GM19397 (cell line): ENCODE data around the gene USF2.

Experiments
- ATAC-seq: cut with Tn5 transposase; IDR thresholded peaks from one replicate; pipeline ENCODE4 v1.9.1; 2021; ENCODE audit warnings: mild to moderate bottlenecking, moderate library complexity; ENCODE audit not compliant: unreplicated experiment

Gene USF2

DNA sequence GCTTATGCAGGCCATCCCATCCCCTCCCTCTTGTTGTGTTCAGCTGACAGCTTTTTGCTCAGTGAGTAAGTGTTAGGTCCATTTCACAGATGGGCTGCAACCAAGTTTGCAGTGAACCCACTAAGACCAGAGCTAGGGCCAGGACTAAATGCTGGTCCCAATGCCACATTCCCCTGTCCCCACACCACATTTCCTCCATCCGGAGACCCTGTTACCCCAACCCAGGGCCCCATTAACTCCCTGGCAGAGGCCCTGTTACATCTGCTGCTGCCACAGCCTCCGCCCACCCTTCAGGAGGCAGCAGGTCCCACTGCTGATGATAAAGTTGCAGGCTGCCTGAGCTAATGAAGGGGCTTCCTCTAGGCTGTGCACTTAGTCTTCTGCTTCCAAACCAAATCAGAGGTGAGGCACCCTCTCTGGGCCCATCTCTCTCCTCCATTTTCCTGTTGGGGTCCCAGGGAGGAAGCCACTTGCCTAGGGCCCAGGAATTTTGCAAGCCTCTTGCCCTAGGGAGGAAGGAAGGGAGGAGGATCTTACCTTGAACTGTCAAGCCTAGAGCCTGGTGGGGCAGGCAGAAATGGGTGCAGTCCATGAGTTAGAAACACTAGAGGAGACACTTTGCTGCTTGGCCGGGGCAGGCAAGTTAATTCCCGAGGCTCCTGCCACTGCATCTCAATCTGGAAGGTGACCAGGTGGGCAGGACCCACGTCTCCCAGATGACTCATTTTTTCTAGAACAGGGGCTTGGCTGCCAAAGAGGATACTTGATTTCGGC is 3.4 kb upstream of the USF2 start:
- ATAC-seq = no peak

DNA sequence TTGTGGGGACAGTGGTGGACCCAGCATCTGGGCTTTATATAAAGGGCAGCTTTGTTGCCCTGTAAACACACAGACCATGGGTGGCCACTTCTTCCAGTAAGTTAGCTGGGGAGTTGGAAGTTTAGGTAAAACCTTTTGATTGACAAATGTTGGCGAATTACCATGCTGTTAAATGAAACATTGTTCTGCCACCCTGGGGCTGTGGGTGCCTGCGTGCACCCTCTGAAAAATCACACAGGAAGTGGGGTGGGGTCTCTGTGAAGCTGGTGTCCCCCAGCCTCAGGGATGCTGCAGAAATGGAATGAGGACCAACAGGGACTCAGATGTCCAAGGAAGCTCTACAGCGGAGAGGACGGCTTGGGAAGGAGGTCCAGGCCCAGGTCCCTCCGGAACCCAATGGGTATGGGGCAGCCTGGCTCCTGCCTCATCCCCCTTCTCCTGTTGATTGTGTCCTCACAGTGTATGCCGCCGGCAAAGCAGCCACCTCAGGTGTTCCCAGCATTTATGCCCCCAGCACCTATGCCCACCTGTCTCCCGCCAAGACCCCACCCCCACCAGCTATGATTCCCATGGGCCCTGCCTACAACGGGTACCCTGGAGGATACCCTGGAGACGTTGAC is 2.8 kb upstream of the USF2 start:
- no peak for ATAC-seq

DNA sequence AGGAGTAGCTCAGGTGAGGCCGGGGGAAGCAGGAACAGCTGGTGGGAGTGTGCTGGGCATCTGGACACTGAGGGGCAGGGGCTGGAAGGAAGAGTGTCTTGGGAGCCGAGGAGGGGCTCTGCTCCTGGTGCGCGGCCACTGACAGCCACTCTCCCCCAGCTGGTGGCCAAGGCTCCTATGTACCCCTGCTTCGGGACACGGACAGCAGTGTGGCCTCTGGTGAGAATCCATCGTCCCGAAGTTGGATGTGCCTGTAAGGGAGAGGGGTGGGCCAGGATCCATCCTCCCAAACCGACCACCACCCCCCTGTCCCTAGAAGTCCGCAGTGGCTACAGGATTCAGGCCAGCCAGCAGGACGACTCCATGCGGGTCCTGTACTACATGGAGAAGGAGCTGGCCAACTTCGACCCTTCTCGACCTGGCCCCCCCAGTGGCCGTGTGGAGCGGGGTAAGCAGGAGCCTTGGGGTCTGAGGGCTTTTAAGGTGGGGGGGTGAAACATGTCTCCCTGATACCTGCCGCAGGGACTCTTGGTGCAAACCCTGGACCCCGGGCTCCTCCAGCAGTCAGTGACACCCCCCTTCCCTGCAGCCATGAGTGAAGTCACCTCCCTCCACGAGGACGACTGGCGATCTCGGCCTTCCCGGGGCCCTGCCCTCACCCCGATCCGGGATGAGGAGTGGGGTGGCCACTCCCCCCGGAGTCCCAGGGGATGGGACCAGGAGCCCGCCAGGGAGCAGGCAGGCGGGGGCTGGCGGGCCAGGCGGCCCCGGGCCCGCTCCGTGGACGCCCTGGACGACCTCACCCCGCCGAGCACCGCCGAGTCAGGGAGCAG is 2.0 kb upstream of the USF2 start:
- no peak for ATAC-seq

DNA sequence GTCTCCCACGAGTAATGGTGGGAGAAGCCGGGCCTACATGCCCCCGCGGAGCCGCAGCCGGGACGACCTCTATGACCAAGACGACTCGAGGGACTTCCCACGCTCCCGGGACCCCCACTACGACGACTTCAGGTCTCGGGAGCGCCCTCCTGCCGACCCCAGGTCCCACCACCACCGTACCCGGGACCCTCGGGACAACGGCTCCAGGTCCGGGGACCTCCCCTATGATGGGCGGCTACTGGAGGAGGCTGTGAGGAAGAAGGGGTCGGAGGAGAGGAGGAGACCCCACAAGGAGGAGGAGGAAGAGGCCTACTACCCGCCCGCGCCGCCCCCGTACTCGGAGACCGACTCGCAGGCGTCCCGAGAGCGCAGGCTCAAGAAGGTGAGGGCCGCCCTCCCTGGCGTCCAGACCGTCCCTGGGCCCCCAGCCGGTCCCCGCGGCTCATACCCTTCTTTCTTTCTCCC is 1.4 kb upstream of the USF2 start:
- ATAC-seq = no peak

DNA sequence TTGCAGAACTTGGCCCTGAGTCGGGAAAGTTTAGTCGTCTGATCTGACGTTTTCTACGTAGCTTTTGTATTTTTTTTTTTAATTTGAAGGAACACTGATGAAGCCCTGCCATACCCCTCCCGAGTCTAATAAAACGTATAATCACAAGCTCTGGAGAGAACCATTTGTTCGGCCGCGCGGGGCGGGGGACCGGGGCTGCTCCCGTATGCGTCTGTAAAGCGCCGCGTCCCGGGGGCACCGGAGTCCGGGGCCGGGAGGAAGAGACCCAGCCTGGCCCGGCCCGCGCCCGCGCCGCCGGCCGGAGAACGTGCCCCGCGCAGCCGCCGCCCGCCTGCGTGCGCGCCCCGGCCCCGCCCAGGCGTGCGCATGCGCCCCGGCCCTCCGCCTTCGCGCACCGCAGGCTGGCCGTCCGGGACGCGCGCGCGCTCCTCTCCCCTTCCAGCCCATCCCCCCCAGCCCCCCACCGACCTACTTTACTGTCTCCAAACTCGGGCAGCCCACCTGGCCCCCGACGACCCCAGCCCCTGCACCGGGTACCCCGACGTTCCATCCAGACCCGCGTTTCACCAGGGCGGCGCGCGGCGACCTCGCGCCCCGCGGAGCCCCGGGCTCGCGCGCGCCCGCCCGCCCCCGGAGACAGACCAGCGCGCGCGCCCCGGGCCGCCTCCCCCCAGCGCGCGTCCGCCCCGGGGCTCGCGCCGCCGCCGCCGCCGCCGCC is 785 bp upstream of the USF2 start:
- ATAC-seq = peak; percentile 53

DNA sequence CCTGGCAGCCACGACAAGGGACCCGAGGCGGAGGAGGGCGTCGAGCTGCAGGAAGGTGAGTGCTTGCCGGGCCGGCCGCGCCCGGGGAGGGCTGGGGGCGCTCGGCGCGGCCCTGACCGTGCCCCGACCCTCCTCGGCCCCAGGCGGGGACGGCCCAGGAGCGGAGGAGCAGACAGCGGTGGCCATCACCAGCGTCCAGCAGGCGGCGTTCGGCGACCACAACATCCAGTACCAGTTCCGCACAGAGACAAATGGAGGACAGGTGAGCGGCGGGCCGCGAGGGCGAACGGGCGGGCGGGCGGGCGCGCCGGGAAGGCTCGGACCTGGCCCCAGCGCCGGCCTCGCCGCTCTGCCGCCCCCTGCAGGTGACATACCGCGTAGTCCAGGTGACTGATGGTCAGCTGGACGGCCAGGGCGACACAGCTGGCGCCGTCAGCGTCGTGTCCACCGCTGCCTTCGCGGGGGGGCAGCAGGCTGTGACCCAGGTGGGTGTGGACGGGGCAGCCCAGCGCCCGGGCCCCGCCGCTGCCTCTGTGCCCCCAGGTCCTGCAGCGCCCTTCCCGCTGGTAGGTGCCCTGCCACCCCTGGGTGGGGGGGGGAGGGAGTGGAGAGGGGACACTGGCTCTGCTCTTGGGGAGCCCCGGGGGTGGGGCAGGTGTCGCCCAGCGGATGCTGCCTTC is 816 bp downstream of the USF2 start:
- ATAC-seq = peak; percentile 46

DNA sequence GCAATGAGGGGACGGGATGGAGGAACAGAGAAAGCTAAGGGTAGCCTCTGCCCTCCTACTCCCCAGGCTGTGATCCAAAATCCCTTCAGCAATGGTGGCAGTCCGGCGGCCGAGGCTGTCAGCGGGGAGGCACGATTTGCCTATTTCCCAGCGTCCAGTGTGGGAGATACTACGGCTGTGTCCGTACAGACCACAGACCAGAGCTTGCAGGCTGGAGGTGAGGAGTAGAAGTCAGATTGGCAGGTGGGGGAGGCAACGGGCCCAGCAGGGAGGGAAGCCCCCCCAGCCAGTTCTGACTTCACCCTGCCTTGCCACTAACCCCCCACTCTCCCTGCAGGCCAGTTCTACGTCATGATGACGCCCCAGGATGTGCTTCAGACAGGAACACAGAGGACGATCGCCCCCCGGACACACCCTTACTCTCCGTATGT is 1.6 kb downstream of the USF2 start:
- ATAC-seq = no peak

DNA sequence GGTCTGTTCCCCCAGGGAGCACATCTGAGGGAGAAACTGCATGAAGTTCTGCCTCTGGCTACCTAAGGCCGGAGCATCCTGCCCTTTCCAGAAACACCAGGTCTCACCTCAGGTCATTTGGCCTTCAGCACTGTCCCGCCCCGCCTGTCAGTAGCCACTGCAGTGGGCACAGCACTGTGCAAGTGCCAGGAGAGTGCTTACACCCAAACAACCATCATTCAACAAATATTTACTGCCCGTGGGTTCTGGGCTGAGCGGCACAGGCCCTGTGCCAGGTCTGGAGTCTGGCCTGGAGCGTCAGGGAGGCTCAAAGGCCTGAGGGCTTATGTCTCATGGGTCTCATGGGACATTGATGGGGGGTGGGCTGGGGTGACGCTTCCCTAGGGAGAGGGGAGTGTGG is 2.8 kb downstream of the USF2 start:
- ATAC-seq = no peak

DNA sequence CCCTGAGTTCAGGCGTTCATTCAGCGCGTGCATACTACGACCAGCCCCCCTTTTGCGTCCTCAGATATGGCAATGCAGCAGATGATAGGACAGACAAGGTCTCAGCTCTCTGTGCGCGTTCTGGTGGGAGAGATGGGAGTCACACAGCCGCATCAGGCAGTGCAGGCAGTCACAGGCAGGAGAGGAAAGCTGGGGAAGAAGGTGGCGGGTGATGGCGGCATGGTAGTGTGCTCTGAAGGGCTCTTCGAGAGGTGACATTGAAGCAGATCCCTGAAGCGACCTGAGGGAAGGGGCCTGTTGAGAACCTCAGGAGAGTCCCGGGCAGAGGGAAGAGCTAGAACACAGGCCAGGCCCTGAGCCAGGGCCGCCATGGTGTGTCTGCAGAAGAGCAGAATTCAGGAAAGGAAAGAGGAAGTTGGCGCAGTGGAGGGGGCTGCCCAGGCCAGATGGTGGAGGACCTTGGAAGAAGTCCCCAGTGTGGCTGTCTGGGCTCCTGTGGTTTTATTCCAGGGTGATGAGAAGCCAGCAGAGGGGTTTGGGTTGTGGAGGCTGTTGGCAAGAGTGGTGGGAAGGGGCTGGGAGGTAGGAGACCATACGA is 3.5 kb downstream of the USF2 start:
- no peak for ATAC-seq

DNA sequence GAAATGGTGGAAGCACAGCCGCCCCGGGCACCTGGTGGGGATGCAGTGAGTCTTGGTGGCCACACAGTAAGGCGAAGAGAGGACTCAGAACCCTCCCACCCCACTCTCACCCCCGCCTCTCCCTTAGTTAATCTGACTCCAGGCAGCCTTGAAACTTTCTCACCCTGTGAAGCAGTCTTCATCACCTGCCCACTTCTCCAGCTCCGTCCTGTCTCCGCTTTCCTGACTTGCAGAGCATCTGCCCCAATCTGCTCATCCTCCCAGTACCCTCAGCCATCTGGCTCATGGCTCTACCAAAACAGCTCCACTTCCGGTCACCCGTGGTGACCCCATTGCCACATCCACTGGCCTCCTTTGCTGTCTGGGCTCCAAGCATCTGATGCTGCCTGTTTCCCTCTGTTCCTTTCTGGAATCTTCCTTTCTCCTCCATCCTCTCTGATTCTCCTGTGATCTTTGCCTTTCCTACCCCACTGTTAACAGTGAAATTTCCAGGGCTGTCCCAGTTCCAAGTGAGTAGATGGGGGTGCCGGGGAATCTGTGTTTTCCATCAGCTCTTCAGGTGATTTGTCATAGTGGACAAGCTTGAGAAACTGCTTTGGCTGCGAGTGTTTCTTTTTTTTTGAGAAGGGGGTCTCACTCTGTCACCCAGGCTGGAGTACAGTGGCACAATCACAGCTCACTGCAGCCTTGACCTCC is 4.3 kb downstream of the USF2 start:
- ATAC-seq = no peak

DNA sequence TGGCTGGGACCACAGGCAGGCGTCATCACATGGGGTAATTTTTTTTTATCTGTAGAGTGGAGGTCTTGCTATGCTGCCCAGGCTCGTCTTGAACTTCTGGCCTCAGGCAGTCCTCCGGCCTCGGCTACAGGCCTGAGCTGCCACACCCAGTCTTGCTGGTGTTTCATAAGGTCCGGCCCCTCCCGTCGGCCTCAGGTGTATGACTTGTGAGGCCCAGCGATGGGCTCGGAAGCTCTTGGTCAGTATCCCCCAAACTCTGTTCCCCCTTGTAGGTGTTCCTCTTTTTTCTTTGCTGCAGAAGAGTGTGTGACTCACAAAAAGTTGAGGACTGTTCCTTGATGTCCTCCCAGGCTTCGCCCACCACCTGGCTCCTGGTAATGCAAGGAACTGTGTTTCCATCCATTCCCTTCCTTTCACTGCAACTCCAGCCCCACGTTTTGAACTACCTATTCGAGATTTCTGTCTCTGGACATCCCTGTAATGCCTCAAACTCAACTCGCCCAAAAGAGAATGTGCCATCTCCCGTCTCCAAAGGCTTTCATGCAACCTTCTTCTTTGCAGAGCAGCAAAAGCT is 5.0 kb downstream of the USF2 start:
- ATAC-seq = no peak

DNA sequence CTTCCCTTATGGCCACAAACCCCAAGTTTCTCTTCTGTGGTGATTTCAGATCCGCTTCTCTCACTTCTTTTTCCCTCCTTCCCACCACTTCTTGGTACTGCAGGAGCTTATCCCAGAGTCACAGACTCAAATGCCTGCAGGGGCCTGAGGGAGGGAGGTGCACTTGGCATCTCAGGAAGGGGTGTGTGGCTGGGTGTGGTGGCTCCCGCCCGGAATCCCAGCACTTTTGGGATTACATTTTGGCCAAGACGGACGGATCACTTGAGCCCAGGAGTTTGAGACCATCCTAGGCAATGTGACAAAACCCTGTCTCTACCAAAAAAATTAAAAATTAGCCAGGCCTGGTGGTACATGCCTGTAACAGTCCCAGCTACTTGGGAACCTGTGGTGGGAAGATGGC is 5.6 kb downstream of the USF2 start:
- no peak for ATAC-seq

DNA sequence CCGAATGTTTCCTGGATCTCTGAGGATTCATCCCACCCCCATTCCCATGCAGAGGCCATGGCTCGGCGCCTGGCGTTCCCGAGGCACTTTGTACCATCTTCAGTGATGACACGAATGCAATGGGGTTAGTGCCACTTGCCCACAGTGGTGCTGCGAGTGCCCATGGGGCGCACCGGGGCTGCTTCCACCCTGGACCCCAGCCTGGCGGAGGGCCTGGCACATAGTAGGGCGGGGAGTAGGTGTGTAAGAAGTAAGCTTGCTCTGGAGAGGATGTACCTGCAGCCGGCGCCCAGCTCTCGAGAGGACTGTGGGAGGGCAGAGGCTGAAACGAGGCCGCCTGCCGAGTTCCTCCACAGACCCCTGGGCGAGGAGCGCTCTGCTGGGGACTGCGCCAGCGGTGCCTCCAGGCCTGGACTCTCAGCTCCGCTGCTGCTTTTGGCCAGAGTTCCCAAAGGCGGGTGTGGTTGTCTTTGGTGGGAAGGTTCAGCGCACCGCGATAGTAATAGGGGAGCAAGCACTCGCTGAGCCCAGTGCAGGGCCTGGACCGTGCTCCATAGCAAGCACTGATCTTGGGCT is 8.0 kb downstream of the USF2 start:
- ATAC-seq = no peak

DNA sequence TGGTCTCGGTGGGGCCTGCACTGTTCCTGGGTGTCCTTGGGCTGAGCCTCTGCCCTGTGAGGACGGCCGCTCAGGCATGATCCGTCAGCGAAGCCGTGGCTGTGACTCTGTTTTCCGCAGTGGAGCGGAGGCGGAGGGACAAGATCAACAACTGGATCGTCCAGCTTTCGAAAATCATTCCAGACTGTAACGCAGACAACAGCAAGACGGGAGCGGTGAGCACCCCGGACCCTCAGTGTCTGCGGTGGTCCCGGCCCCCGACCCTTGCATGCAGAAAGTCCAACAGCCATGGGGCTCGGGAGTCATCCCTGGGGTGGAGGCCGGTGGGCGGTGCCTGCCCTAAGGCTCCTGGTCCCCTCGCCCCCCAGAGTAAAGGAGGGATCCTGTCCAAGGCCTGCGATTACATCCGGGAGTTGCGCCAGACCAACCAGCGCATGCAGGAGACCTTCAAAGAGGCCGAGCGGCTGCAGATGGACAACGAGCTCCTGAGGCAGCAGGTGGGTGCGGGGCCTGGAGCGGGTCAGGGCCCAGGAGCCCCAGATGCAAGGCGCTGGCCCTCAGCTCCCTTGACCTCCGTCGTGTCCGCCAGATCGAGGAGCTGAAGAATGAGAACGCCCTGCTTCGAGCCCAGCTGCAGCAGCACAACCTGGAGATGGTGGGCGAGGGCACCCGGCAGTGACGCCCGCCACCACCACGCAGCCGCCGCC is 10.0 kb downstream of the USF2 start:
- ATAC-seq = no peak

DNA sequence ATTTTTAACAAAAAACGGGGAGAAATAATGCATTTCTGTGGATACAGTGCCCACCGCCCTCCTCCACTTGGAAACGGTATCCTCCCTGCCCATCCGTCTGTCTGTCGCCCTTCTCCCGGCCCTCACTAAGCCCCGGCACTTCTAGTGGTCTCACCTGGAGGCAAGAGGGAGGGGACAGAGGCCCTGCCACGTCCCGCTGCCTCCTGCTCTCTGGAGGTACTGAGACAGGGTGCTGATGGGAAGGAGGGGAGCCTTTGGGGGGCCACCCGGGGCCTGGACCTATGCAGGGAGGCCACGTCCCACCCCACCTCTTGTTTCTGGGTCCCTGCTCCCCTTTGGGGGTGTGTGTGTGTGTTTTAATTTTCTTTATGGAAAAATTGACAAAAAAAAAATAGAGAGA is 10.6 kb downstream of the USF2 start:
- ATAC-seq = no peak

DNA sequence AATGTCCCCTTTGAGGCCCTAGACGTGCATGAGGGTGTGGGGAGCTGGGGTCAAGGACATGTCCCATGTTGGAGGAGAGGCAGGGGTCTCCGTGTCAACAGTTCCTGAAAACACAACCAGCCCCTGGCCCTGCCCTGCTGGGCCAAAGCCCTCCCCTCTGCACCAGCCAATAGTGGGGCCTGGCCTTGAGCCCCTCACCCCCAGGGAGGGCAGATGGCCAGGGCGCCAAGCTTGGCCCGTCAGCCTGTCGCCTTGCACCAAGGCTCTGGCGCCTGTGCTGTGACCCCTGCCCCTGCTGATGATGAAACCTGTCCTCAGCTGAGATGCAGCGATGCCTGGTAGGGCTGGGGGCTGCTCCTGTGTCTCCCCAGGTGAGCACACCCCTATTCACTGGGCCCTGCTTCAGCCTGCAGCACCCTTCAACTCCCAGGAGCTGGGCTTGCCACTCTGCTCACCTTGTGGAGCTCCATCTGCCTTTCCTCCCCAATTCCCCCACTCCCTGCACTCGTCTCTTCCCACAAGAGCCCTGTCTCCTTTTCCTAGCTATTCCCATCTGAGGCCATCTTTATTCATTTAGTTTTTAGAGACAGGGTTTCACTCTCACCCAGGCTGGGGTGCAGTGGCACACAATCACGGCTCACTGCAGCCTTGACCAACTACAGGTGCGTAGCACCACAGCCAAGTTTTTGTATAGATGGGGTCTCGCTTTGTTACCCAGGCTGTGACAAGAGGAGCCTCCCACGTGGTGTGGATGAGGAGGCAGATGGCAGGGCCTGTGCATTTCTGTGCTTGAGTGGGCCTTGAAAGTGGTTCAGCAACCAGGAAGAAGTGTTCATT is 11.4 kb downstream of the USF2 start:
- ATAC-seq = no peak

DNA sequence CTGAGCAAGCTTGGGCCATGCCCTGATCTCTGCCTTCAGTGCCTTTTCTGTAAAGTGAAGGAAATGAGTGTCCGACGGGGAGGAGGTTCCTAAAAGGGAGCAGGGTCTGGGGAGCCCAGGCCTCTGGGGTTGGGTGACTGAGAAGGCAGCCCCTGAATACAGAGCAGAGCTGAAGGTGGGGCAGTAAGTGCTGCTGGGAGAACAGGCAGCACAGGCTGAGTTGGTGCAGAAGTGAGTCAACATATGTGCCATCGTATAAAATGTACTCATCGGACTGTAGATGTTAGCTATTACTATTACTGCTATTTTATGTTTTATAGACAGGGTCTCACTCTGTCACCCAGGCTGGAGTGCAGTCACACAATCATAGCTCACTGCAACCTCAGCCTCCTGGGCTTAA is 12.5 kb downstream of the USF2 start:
- no peak for ATAC-seq
